ENCODE measurements around the gene FGF2.

GRCh38 chr4:122797405-122798094 is 29.1 kb upstream of the FGF2 start:
- TF ChIP-seq, protein P1, sequence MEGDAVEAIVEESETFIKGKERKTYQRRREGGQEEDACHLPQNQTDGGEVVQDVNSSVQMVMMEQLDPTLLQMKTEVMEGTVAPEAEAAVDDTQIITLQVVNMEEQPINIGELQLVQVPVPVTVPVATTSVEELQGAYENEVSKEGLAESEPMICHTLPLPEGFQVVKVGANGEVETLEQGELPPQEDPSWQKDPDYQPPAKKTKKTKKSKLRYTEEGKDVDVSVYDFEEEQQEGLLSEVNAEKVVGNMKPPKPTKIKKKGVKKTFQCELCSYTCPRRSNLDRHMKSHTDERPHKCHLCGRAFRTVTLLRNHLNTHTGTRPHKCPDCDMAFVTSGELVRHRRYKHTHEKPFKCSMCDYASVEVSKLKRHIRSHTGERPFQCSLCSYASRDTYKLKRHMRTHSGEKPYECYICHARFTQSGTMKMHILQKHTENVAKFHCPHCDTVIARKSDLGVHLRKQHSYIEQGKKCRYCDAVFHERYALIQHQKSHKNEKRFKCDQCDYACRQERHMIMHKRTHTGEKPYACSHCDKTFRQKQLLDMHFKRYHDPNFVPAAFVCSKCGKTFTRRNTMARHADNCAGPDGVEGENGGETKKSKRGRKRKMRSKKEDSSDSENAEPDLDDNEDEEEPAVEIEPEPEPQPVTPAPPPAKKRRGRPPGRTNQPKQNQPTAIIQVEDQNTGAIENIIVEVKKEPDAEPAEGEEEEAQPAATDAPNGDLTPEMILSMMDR (IDR thresholded peaks at IDR 0.05; ENCODE audit: low read length): no peak
- TF ChIP-seq EZH2 (optimal IDR thresholded peaks at IDR 0.05; ENCODE audit: low read depth, low read length): no peak

Measured in MM.1S (cell line).